NCI-H748 treated with DMSO at 0.1 percent for 48 hours (cell line): ENCODE data around the gene IL32.

ENCODE experiments used
- DNase-seq: peaks from one replicate; lab custom pipeline; 2025; lab: John Stamatoyannopoulos, UW

The IL32 gene

DNA sequence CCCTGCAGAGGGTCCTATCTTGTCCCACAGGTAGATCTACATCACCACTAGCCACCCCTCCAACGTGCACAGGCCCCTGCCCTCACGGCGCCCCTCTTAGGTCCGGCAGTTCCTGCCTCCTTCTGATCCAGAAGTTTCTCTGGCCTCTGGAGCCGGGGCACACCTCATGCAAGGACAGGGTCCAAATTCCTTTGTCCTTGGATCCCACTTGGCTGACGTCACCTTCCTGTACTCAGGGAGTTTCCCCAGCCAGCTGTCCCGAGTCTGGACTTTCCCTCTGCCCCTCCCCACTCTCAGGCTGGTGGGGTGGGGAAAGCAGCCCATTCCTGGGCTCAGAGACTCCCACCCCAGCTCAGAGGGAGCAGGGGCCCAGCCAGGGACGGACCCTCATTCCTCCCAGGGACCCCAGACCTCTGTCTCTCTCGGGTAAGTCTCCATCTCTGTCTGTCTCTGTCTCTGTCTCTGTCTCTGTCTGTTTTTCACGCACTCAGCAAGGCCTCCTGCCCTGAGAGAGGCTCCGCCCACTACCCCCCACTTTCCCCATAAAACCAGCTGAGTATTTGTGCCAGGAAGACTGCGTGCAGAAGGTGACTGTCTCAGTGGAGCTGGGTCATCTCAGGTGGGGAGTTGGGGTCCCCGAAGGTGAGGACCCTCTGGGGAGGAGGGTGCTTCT lies at the start of gene IL32:
TSS of gene IL32 (plus strand) at position 572 of the 673 bp plus-strand sequence. CDS start 172 bp downstream, outside the sequence.
- DNase-seq, result no peak

GRCh38 chr16:3015865-3016521 lies 49.4 kb upstream of the IL32 start:
- DNase-seq, result no peak

- no peak for DNase-seq
Measured at GRCh38 chr16:3017344-3017743, 48.1 kb upstream of the IL32 start.

DNA sequence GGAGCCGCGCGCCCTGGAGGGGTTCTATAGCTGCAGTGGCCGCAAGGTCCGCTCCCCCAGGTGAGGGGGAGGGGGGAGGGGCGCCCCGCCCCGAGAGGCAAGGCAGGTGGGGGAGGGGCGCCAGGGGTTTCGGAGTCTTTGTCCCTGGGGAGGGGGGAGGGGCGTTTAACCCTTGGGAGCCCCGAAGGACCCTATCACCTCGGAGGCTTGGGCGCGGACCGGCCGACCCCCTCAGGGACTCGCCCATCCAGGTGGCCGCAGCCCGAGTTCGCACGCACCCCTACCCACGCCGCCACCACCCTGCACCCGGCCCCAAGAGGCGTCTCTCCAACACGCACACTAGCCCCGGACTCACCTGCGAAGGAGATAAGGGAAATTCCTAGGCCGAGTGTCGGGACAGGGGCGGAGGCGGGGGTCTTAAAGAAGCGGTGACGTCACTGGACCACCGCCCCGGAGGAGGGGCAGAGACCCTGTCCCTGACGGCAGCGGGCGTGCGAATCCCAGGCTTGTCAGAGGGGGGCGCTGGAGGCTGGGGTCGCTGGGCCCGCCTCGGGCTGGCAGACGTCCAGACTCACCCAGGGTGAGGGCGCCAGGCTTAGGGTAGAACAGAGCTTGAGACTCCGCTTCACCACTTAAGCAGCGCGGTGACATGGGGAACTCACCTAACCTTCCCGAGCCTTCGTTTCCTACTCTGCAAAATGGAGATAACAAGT lies 47.5 kb upstream of the IL32 start, which contains the start of gene CLDN6:
TSS of gene CLDN6 (minus strand) at position 390 of the 713 bp plus-strand sequence. CDS start 2,162 bp downstream, outside the sequence.
- no peak for DNase-seq

DNA sequence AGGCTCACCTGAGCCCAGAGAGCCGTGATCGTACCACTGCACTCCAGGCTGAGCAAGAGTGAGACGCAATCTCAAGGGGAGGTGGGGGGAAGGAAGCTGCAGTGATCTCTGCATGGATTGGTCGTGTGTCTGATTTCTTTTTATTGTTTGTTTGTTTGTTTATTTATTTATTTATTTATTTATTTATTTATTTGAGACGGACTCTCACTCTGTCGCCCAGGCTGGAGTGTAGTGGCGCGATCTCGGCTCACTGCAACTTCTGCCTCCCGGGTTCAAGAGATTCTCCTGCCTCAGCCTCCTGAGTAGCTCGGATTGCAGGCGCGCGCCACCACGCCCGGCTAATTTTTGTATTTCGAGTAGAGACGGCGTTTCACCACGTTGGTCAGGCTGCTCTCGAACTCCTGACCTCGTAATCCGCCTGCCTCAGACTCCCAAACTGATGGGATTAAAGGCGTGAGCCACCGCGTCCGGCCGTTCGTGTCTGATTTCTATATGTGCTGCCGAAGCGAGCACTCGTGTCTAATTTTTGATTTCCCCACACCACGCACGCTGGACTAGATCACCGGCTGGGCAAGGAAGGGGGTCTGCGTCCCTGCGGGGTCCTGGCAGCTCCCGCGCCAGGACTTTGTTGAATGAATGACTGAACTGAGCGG lies 45.7 kb upstream of the IL32 start:
- DNase-seq, result no peak

GRCh38 chr16:3020247-3020603 lies 45.2 kb upstream of the IL32 start, which contains the start of gene TNFRSF12A:
Gene TNFRSF12A, plus strand, starts transcription at chr16:3020368. Its CDS starts 30 bp downstream, at chr16:3020398.
- no peak for DNase-seq

DNA sequence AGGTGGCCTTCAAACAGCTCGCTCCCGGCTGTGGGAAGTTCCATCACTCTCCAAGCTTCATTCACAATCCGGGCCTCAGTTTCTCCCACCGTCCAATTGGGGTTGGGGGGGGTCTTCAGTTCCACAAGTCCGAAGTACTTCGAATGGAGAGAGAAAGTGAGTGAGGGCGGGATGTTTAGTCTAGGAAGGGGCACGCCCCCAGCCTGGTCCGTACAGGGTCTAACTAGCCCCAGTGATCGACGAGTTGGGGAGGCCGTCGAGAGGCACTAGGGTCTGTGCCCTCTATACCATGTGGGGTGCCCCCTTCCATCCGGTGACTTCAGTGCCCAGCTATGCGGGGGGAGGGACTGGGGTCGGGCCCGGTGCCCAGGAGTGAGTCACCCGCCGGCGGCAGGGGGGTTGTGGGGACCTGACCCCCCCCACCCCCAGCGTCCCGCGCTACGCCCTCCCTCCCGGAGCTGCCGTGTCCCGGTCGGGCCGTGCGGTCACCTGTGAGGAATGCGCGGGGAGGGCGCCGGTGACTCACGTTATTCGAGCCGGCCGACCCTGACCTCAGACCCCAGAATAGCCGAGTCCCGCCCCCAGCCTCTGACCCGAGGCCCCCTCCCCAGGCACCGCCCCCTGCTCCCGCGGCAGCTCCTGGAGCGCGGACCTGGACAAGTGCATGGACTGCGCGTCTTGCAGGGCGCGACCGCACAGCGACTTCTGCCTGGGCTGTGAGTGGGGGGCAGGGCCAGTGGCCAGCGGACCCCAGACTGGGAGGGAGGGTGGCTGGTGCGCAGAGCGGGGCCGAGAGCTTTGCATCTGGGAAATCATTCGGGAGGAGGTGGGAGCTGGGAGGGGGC lies 44.6 kb upstream of the IL32 start:
- no peak for DNase-seq

- DNase-seq, result peak; percentile 14
Measured at GRCh38 chr16:3021449-3022207, 43.8 kb upstream of the IL32 start.

GRCh38 chr16:3022208-3022683 lies 43.2 kb upstream of the IL32 start:
- DNase-seq, result no peak

- DNase-seq, result no peak
Measured at GRCh38 chr16:3022684-3023414, 42.6 kb upstream of the IL32 start.

- DNase-seq, result no peak
Measured at GRCh38 chr16:3023415-3023668, 42.1 kb upstream of the IL32 start.

GRCh38 chr16:3023669-3024478 lies 41.6 kb upstream of the IL32 start, which contains the start of the genes HCFC1R1 and THOC6:
Gene HCFC1R1, minus strand, starts transcription at chr16:3023942. Its CDS starts 1 bp downstream, at chr16:3023941.
Gene THOC6, plus strand, starts transcription at chr16:3024035. Its CDS starts 292 bp downstream, at chr16:3024327.
- DNase-seq, result peak; percentile 74

DNA sequence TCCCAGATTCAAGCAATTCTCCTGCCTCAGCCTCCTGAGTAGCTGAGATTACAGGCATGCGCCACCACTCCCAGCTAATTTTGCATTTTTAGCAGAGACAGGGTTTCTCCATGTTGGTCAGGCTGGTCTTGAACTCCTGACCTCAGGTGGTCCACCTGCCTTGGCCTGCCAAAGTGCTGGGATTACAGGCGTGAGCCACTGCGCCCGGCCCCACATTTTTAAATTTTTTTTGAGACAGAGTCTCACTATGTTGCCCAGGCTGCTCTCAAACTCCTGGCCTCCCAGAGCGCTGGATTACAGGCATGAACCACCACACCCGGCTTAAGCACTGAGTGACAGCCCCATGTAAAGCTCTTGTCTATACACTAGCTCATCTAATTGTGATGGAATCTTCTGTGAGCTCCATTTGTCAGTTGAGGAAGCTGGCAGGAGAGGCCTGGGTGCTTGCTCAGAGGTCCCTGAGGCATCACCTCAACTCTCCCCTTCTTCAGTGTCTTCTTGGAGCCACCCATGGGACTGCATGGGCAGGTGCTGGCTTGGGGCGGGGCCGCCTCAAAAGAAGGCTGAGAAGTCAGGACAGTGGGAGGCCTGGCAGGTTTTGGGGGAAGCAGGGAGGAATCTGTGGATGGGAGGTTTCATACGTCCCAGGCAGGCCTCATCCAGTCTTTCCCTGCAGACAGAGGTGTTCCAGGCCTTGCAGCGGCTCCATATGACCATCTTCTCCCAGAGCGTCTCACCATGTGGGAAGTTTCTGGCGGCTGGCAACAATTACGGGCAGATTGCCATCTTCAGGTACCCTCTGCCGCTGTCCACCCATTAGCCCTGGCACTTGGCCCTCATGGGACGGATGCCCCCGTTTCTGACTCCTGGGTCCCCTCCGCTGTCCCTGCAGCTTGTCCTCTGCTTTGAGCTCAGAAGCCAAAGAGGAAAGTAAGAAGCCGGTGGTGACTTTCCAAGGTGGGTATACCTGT lies 40.1 kb upstream of the IL32 start:
- no peak for DNase-seq

DNA sequence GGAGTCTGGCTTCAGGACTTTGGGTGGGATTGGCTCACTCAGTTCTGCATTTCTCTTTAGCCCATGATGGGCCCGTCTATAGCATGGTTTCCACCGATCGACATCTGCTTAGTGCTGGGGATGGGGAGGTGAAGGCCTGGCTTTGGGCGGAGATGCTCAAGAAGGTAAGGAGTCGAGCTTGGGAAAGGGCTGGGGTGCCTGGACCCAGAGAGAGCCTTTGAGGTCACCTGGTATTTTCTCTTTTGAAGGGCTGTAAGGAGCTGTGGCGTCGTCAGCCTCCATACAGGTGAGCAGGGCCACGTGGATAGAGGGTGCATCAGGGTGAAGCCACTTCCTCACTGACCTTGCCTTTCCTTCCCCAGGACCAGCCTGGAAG lies 39.4 kb upstream of the IL32 start:
- DNase-seq, result no peak

GRCh38 chr16:3026609-3027488 lies 38.6 kb upstream of the IL32 start:
- DNase-seq, result no peak

DNA sequence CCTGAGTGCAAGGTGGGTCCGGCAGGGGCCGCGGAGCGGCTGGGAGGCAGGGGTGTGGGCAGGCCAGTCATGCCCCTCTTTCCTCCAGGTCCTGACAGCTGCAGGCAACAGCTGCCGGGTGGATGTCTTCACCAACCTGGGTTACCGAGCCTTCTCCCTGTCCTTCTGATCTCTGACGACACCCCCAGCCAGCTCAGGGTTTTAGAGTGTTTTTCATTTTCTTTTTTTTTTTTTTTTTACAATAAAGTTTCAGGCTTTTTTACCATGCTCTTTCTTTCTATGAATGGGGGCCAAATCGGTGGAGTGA lies 38.0 kb upstream of the IL32 start:
- no peak for DNase-seq
